ENCODE measurements around the gene CALML5.

Gene CALML5

DNA sequence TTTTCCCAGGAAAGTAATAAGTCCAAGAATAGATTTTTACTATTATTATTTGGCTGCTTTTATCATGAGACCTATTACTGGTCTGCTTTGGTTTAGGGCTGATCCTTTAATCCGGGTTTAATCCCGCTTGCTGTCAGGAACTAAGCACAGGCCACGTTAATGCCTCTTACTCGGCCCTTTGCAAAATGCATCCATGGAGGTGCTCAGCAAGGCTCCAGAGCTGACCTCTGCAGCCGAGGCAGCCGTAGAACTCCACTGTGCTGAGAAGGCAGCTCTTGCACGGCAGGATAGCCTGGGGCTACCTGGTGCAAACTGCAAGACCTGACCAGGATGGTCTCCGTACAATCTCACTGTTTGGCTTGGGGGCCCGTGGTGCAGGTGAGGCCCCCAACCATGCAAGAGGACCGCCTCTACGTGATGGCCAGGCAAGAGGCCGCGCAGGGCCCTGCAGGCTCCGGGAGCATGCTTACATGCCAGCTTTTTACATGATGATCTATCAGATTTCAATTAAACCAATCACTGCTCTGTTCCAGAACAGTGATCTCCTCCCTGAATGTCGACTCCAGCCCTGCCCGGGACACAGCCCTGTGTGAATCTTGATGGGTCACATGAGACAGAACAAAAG lies 15.0 kb upstream of the CALML5 start:
- DNase-seq, result no peak

DNA sequence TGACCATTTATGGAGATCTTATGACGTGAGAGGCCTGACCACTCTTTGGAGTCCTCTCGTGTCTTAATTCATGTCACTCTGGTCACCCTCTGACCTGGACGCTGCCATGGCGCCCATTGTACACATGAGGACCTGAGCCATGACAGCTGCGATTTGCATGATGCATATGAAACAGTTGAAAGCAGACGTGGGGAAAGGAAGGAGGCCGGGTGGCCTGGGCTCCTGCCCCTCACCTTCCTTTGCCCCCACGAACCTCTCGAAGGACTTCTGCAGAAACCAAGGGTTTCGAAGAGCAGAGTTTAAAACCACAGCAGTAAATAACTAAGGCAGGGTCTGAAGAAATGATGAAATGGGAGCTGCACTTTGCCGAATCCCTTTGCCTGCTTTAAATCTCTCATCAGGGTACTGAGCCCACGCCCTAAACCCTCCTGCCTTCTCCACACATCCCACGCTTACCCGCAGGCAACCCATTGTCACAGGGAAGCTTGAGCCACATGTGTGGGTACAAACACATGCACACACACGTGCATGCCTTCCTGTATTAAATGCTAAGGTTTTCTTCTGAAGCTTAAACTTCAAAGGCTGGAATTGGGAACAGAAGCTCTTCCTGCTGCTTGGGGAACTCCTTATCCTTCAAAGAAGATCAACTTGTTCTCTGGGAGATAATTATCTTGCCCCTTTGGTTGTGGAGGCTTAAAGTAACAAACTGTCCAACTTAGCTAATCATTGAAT lies 13.7 kb upstream of the CALML5 start:
- DNase-seq, result no peak

DNA sequence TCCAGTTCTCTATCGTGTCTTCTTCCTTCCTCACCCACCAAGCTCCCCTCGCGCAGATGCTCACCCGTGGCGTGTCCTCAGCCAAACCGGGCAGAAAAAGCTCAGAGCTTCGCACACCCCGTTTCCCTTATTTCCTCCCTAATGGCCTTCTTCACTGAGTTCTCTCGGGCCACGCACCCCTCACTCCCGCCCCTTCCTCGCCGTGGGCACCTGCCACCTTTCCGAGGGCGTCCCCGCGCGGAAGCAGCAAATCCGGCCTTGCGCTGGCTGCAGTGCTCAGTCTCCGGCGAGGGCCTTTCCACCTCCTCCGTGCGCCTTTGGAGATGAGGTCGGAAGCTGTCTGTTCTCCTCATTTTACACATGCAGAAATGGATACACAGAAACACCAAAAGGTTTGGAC lies 13.0 kb upstream of the CALML5 start:
- no peak for DNase-seq

DNA sequence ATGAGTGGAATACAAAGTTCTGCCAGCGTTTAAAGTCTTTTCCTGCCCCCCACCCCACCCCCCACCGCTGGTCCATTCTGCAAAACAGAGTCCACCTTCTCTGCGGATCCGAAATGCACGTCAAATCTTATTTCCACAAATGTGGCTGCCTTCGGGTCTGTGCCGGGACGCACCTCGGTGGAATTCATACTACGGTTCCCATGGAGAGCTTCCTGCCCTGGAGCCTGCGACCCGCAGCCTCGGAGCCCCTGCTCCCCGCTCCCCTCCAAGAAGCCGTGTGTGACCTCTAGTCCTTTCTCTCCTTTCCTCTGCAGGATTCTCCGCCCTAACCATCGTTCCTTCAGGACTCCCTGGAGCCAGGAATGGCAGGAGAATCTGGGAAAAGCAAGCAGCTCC lies 12.5 kb upstream of the CALML5 start:
- no peak for DNase-seq

DNA sequence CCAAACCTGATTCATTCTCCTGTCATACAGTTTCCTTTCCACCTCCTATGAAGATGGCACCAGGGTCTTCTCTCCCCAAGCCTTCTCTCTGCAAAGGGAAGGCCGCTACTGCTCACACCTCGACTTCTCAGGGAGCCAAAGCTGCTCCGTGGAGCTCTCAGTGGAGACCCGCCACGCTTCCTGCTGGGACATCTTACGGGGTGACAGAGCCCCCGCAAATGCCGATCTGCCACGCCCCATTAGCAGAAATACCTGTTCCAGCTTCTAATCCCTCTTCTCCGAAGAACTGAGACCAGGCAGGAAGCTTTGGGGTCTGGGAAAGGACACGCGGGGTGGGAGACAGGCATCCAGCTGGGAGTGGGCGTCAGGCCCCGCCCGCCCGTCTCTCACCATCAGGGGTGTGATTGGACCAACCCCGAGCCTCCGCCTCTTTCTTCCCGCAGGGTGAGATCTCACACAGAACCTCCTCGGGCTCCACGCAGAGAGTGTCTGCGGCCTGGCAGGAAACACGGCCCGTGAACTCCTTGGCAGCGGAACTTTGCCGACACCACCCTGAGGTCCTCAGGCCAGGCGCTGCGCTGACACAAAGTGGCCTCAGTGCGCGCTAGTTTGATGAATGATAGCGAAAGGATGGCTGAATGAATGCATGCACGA lies 12.0 kb upstream of the CALML5 start:
- DNase-seq, result no peak

DNA sequence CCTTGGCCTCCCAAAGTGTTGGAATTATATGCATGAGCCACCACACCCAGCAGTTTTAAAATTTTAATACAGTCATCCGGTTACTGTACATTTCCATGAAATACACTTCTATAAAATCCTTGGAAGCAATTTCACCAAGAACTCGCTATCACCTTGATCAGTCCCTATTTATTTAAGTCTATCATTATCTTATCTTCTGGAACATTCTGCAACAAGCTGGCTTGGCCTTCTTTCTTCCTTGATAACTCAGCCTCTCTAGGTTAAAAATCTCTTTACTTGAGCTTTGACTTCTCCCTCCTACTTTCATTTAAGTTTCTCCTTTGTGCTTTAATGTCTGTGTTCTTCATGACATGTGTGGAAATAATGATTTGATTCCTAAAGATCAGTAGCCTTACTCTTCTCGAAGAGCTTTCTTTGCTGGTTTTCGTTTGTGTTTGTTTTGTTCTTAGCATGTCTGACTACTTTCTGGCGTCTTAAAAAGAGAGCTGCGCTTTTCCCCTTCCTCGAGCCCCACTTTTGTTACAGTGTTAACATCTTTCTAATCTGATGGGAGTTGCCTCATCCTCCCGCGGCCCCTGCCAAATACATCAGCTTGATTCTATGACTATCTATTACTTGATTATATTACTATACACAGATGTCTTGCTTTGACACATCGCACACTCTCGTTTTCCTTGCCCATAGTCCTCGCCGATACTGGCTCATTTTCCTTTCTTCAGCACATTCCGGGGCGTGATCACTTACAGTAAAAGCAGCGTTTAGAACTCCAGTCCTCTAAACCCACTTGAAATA lies 11.1 kb upstream of the CALML5 start:
- peak; percentile 3 for DNase-seq

DNA sequence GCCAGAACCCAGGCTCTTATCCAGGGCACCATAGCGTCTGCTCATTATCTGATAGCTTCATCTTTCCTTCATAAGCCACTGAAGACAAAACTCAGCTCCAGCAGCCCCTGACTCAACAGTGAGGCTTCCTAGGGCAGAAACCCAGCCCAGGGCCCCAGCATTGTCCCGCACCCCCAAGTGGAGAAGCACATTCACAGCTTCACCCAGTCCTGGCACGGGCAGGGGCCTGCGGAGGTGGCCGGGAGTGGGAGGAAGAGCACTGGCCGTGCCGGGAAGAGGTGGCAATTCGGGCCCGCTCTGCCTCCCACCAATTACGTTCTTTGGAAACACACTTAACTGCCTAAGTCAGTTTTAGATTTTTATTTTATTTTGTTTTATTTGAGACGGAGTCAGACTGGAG lies 10.3 kb upstream of the CALML5 start:
- no peak for DNase-seq

DNA sequence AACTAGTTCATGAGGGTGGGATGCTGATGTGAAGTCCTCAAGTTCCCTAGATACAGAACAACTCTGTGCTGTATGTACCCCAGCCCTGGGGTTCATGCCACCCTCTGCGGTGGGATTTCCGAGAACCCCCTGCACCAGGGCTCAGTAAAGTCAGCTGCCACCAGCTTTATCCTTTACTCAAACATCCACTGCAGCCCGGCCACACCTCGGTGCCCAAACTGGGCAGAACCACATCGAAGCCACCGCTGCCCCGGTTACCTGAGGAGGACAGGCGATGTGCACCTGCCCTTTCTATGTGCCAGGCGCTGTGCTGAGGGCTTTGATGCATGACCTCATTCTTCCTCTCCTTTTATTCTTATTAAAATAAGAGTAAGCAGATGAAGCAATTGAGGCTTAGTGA lies 9.9 kb upstream of the CALML5 start:
- no peak for DNase-seq

DNA sequence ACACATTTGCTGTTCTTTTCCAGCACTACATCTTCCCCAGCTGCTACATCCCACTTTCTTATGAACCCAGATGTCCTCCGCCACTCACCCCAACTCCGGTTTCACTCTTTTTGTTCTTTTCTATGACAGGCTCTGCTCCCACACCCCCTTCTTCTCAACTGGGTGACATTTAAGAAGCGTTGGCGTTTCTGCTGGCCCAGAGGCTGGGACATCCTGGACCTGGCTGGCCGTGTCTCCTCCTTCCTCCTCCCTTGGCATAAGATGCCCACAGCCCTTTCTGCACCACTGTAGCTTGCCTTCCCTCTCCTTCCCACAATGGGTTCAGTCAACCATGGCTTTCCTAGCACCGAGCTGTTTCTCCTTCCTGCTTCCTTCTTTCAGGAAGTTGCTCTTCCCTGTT lies 9.4 kb upstream of the CALML5 start:
- no peak for DNase-seq

DNA sequence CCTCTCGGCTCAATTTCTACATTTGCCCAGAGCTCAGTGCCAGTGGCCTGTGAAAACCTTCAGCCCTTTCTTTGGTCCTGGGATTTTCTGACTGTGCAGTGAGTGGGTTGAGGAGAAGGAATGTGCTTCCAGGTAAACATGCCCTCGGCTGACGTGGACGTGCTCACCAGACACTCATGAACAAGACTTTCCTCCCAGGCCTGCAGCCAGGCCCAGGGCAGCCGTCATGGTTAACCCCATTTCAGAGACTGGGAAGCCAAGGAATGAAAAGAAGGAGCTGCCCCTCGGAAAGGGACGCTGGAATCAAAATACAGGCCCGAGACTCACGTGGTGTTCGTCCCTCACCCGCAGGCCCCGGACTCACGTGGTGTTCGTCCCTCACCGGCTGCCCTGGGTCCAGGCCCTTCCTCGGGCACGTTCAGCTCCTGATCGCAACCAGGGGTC lies 8.8 kb upstream of the CALML5 start:
- DNase-seq, result no peak

DNA sequence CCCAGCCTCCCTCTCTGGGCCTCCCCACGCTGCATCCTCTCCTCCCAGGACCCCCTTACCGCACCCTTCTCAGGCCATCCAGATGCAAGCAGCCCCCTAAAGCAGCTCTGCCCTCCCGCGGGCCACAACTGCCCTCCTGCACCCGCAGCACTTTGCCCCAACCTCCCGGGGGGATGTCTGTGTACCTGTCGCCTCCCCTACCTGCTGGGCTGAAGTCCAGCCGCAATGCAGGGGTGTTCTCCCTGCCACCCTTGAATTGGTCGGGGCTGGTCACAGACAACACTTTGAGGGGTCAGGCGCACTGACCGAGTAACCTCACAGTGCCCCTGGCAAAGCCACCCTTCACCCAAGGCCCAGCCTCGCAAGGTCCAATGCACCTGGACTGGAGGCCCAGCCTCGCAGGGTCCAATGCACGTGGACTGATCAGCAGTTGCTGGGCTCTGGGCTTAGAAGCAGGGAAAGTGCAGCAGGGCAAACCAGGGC lies 8.3 kb upstream of the CALML5 start:
- no peak for DNase-seq

DNA sequence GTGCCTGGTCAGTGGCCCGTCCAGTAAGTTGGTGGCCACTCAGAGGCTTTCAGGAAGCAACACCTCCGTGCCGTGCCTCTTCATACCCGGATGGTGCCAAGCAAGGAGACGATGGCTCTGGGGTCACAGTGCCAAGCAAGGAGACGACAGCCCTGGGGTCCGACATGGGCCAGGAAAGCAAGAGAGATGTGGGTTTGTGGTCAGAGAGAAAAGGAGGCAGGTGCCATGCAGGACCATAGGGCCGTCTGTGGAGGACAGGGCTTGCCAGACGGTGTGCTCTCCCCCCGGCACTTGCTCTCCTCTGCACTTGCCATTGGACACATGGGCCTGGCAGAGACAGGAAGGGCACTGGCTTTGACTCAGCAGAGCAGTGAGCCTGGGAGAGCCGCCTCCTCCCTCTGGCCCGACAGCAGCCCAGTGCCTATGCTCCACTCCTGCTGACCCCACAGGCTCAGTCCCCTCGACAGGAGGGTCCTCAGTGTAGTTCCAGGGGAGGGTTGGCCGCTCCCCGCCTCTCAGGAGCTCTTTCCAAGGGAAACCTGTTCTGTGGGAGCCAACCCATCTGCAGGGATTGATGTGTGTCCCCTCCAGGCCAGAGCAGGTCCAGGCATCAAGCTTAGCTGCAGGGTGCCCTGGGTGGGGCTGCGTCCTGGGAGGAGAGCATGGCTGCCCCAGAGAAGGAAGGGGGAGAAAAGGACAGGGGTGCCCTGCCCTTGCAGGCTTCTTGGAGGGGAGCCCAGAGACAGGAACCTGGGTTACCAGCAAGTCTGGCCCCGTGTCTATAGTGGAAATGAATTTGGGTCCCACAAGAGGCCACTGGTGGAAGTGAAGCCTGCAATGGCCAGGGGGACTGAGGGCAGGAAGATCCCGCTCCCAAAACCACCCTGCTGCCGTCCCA lies 7.6 kb upstream of the CALML5 start:
- no peak for DNase-seq

DNA sequence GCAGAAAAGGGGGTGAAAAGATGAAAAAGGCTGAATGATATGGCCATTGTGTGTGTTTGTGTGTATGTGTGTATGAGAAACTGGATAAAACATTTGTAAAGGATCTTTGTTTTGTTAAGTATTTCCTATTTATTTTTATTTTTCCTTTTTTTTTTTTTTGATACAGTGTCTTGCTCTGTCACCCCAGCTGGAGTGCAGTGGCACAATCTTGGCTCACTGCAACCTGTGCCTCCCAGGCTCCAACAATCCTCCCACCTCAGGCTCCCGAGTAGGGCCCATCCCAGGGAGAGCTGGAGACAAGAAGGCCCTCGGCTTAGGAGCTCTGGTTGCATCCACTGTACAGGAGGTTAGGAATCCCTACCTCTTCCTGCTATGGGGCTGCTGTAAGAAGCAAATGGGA lies 6.9 kb upstream of the CALML5 start:
- DNase-seq, result no peak

DNA sequence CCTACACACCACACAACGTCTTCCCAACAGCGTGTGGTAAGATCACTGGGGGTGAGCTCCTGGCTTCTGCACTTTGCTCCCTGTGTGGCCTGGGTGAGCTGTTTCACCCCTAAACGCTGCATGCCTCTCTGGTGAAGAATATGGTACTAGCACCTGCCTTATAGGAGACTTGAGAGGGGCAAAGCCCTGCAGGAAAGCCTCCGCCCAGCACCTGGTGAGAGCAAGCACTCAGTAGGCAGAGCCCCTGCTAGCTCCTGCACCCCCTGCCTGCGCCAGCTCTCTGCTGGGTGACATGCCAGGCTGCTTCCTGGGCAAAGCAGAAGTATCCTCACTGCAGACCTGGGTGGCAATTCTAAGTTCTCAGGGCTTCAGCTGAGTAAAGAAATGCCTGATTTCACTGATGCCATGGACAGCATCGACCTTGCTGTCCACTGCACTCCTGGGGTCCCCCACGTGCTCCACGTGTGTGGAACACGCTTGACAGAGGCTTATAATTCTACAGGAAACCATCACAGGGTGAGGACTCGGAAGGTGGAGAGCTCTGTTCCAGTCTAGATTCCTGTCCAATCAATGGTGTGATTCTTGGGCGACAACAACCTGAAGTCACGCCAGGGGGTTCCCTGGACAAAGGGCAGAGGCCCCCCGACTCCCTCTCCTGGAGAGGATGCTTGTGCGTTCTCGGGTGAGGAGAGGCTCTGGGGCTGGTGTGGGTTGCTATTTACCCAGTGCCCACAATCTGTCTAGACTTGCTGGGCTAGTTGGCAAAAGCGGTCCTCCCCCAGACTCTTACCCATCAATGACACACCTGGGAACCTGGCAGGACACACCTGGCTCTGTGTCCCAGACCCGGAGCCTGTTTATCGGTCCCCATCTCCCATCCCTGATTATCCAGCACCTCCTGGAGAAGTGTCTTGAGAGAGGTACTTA lies 5.0 kb upstream of the CALML5 start:
- DNase-seq, result no peak

DNA sequence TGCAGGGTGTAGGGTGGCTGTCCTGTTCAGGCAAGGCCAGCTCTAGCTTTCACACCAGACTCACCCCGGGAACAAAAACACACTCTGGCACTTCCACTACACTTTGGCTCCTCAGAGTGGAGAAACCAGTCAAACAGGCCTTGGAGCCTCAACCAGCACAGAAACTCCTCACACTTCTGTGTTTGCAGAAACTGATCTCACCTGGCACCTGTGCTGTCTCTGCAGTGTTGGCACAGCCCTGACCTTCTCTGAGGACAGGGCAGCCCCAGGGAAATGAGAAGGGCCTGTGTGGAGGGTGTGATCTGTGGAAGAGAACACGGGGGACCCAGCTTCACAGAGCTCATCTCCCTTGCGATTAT lies 4.1 kb upstream of the CALML5 start:
- no peak for DNase-seq

DNA sequence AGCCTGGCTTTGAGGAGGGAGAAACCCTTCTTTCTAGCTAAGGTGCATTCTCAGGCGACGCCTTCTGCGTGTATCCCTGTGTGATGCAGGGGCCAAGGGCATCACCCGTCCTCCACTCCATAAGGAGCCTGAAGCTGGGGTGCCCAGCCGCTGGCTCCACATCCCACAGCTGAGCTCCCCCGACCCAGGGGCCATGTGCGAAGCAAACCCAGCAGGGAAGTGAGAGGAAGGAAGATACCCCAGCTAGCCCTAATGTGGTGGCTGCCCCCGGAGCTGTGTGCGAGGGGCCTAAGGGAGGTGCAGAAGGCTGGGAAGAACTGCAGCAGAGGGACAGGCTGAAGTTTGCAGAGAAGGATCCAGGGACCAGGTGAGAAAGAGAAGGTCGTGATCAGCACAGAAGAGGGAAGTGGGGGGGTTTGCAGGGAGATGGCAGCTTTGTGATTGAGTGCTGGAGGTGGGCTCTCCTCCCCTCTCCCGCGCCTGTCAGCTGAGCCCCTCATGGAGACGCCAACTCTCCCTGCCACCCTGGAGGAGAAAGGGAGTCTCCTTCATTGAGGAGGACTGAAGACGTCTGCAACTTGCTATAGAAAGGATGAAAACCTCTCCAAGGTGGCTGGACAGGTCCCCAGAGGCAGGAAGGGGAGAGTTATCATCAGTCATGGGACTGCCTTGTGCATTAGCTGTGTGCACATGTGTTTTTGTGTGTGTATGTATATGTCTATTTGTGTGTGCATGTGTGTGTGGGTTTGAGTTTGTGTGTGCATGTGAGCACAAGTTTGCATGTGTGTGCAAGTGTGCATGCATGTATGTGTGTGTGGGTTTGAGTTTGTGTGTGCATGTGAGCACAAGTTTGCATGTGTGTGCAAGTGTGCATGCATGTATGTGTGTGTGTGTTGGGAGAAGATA lies 3.5 kb upstream of the CALML5 start:
- no peak for DNase-seq

DNA sequence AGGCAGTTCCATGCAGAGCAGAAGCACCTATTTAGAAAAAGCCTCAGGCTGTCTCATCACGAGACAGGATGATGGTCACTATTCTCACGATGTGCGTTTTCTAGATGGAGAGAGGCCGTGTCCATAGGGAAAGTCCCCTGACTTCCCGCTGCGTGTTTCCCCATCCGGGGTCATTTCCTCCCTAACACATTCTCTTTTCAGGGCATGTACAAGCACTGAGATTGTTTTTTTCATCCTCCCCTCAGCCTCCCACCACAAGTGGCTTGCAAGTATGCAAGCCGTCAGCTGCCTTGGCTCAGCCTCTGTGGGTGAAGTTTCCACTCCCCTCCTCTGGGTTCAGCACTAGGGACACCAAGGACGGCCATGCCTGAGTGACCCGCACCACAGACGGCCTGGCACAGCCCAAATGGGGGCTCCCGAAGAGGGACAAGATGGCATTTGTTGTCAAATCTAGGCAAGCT lies 2.7 kb upstream of the CALML5 start:
- no peak for DNase-seq

DNA sequence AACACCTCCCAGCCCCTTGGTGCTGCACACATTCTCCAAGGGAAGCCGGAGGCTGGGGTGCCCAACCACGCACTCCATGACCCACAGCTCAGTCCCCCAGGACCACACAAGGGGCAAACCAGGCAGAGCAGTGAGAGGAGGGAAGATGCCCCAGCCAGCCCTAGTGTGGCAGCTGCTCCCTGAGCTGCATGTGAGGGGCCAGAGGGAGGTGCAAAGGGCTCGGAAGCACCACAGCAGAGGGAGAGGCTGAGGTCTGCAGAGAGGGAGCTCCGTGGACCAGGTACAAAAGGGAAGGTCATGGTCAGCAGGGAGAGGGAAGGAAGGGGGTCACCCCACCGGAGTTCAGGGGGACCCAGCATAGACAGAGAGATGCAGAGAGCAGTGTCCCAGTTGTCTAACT lies 1.5 kb upstream of the CALML5 start:
- no peak for DNase-seq

DNA sequence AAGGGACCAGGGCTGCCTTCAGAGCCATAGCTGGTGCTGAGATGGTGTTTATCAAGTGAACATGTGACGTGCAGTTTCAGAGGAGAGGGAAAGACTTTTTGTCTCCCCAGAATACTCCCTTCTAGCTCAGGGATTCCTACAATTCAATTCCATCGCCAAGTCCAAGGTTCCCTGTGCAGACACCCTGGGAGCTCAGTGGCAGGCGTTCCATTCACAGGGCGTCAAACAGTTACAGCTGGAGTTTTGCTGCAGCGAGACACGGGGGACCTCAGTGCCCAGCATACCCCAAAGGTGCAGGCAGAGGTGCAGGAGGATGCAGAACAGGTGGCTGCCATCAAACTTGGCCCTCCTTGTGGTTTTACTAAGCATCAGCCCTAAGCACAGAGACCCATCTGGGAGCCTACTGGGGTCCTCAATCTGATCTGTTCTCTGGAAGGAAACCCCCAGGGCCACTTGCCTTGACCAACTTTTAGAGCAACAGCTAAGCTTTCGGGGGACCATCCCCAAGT lies 846 bp upstream of the CALML5 start:
- DNase-seq, result no peak

Measured in fibroblast of skin of right quadriceps (primary cell).